GM18505 (cell line): ENCODE results near the gene PRDX6.
A peak's percentile ranks its signal among the peaks of the same experiment; 100 is the strongest.
"Not testable (repeated sequence)": the region's sequence is repeated elsewhere in the genome, so short reads cannot be mapped to it uniquely, and the experiment has no call there.

Source experiments
- ATAC-seq: cut with Tn5 transposase; IDR thresholded peaks from one replicate; pipeline ENCODE4 v1.9.1; 2021; ENCODE audit not compliant: unreplicated experiment
- POLR2A ChIP-seq: IDR thresholded peaks from 4 replicates; pipeline ENCODE4 v1.6.1; 2011; ENCODE audit warnings: borderline replicate concordance; ENCODE audit not compliant: insufficient read depth, insufficient read length; ENCODE audit errors: extremely low read depth

PRDX6 gene

DNA sequence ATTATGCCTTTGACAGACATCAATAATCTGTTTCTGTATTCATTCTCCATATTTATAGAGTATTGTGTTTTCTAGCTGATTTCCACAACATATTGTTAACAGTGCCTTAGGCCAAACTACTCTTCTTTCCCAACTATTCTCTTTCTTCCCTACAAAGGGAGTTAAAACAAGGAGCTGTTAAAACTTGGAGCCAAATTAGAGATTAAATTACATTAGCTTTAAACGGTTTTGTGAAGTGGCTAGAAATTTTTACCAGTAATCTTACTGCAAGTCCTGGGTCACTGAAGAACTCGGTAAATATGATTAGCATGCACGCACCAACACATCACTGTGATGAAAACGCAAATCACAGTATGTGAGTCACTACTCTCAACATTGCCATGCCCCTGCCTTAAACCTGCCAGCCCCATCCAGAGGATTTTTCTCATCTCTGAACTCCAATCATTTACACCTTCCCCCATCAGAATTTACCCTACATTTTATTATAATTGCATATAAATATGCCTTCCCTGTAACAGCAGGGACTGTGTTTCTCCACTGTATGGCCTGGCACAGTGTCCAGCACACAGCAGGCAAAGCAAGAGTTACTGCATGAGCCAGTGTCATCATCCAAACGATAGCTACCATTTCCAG lies 1.5 kb upstream of the PRDX6 start:
- no peak for TF ChIP-seq POLR2A
- ATAC-seq: no peak

DNA sequence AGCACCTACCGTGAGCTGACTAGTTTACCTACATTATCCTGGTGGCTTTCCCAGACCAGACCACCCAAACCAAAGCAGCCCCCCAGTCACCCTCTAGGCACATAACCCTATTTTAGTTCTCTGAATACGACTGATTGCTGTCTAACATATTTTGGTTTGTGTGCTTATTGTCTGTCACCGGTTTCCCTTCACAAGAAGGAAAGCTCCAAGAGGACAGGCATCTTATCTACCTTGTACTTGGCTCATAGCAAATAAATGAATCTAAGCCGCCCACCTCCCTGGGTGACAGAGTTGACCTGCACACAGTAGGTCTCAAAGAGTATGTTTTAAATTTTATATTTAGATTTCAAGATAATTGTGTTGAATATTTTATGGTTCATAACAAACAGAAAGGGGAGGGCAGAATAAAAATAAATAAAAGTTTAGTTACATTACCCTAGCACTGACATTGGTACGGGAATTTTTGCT lies 904 bp upstream of the PRDX6 start:
- no peak for TF ChIP-seq POLR2A
- no peak for ATAC-seq

DNA sequence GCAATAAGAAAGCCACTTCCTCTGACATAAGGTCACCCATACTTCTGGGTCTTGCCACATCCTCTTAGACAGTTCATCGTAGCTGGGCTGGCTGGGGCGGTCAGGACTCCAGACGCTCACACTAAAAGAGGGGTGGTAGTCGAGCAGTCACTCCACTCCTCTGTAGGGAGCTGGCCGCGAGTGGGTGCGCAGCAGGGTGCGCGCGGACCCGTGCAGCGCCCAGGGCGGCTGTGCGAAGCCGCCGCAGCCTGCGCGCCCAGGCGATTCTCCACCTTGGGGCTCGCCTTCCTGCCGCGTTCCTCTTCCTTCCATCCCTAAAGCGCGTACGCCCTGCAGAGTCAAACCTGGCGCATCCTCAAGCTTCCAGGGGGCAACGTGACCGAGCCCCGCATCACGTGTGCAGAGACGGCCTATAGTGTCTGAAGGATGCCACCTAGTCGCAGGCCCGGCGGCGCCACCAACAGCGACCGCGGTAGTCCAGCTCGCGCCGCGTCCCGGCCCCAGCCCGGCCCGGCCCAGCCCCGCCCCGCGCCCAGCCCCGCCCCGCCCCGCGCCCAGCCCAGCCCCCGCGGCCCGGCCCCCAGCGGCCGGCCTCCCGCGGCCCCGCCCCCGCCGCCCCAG lies 360 bp upstream of the PRDX6 start:
- TF ChIP-seq POLR2A: peak; percentile 71
- ATAC-seq: peak; percentile 96

DNA sequence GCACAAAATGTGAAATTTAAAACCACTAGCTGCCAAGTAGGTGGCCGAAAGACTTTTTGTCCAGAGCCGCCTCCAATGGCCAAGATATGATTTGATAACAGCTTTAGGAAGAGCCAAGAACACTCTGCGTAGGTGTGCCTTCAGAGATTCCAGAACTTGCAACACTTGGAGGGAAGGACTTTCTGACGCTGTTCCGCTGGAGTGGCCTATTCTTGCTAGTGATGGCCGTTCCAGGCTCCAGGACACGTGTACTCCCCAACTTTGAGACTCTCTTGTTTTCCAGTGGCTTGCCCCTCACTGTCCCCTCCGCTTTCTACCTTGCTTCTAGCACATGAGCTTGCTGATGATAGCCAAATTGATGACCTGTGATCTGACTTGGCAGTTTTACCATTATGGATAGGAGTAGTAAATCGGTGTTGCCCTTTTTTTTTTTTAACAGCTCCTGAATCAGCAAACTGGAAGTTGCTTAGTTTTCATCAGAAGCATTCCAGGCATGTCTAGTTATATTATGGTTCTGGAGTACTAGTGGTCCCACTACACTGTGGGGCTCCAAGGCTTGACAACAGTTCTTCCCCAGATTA lies 1.0 kb downstream of the PRDX6 start:
- ATAC-seq: no peak
- TF ChIP-seq POLR2A: no peak

DNA sequence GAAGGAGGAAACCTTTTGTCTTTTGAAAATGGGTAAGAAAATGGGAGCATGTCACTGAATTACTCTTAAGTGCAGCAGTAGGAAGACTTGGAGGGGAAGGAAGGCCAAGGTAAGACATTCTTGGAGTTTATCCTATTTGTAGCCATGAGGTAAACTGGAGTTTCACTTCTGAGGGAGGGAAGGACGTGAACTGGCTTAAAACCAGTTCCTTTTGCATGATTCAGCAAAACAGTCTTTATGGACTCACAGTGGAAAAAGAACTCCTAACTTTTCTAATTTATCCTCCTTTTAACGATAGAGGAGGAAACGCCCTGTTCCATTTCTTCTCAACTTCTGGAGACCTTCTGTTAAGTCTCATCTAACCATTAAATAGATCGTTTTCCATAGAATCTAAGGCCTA lies 2.5 kb downstream of the PRDX6 start:
- ATAC-seq: no peak

DNA sequence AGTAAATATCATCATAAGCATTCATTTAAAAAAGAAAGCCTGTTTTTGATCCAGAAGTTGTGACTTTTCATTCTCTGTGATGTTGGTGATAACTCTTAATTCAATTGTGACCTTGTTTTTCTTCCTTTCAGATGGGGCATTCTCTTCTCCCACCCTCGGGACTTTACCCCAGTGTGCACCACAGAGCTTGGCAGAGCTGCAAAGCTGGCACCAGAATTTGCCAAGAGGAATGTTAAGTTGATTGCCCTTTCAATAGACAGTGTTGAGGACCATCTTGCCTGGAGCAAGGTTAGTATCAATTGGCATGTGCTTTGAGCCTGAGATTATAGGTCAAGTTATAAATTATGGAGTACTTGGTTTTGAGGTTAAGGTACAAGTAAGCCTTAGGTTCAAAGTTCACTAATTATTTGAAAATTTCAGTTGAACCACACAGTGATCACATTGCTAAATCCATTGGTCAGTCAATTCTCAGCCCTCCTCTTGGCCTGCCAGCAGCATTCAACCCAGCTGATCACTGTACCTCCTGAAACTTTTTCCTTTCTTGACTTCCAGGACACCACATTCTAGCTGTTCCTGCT lies 4.1 kb downstream of the PRDX6 start:
- no peak for ATAC-seq
- no peak for TF ChIP-seq POLR2A

More for the DNA sequence above, 2.5 kb downstream of the PRDX6 start:
- no peak for TF ChIP-seq POLR2A

DNA sequence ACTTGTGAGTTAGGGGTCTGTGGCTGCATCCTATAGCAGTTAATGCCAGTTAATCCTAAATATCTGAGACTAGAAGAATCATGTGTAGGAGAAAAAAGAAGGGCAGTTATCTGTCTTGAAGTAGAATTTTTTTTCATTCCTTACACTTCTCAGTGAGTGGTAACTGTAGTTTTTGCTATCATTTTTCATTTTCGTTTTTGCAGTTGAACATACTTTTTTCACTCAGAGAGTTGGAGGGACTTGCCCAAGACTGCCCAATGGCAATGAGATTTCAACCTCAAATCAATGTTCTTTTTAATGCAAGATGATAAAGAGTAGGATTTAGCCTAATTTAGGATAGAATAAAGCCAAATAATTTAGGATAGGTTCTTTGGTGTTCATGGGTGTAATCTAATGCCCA lies 5.5 kb downstream of the PRDX6 start:
- no peak for TF ChIP-seq POLR2A

DNA sequence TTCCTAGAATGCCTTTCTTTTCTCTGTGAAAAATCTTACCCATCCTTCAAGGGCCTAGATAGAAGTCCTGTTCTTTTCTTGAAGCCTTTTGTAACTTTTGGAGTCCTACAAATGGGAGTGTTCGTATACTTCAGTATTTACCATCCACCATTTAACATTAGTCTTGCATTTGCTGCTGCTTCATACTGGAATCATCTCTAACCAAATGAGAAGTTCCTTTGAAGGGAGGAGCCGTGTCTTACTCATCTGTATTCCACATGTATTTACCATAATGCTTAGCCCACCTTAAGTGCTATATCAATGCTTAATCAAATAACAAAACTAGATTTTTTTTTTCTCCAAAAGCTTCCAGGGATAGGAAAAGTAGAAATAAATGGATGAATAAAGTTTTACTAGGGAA lies 7.1 kb downstream of the PRDX6 start:
- ATAC-seq: no peak
- TF ChIP-seq POLR2A: no peak

More for the DNA sequence above, 5.5 kb downstream of the PRDX6 start:
- ATAC-seq: no peak

DNA sequence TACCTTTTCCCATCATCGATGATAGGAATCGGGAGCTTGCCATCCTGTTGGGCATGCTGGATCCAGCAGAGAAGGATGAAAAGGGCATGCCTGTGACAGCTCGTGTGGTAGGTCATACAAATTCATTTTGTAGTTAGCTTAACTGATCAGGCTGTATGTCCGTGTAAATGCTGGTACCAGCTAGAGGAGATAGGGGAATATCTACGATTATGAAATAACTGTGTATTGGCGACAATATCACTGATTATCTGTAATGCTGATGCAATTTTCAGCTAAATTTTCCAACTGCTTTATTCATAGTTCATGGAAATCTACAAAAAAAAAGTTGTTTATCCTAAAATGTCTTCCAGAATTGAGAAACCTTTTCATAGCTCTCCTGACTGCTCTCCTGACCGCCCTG lies 8.3 kb downstream of the PRDX6 start:
- ATAC-seq: no peak
- no peak for TF ChIP-seq POLR2A

DNA sequence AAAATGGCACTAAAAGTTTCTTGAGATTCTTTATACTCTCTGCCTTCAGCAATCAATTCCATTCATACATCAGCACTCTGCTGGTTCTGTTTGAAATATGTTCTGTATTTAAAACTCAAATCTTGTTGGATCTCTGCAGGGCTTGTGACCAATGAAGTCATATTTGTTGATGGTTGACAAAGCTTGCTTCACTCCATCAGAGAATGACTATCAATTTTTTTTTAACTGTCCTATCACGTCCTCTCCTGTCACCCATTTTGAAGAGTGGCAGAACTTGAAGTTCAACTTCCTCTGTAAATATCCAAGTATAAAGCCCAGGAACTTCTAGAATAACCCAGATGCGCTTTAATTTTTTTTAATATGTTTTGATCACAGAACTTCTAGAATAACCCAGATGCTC lies 10.9 kb downstream of the PRDX6 start:
- ATAC-seq: no peak
- TF ChIP-seq POLR2A: no peak

DNA sequence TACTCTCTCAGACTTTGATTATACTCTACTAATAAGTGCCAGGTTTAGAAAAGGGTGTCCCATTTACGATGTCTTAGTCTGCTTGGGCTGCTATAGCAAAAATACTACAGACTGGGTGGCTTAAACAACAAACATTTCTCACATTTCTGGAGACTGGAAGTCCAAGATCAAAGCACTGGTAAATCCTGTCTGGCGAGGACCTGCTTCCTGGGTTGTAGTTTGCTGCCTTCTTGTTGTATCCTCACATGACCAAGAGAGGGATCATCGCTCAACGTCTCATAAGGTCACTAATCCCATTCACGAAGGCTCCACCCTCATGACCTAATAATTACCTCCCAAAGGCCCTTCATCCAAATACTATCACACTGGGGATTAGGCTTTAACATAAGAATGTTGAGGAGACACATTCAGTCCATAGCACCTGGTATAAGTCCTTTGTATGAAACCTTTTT lies 12.0 kb downstream of the PRDX6 start:
- no peak for TF ChIP-seq POLR2A
- ATAC-seq: no peak

DNA sequence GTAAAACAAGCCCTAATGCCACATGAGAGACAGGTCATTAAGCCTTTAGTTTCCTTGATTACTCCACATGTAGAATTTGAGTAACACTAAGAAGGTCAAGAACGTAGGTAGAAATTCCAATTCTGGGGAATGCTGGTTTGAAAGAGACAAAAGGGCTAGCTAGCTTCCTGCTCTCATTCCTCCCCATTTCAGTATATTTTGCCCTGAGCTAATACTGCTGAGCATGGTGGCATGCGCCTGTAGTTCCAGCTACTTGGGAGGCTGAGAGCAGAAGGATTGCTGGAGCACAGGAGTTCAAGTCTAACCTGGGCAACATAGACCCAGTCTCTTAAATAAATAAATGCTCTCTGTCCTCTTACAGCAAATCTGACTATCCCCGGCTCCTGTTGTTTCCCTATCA lies 12.8 kb downstream of the PRDX6 start:
- no peak for ATAC-seq
- no peak for TF ChIP-seq POLR2A

DNA sequence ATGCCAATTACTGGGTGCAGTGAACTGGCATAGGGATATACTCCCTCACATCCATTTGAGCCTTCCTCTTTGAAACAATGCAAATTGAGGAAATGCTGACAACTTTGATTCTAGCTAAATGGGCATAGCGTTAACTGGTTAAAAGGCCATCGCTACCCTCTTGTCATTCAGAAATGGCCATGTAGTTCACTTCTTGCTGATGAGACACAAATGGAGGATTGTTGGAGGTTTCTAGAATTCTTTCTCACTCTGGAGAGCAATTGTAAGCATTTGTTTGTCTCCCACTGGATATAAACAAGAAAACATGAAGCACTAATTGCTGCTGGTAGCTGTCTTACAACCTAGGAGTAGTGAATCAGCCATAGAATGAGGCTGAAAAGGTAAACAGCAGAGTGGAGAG lies 14.4 kb downstream of the PRDX6 start:
- ATAC-seq: no peak
- no peak for TF ChIP-seq POLR2A

DNA sequence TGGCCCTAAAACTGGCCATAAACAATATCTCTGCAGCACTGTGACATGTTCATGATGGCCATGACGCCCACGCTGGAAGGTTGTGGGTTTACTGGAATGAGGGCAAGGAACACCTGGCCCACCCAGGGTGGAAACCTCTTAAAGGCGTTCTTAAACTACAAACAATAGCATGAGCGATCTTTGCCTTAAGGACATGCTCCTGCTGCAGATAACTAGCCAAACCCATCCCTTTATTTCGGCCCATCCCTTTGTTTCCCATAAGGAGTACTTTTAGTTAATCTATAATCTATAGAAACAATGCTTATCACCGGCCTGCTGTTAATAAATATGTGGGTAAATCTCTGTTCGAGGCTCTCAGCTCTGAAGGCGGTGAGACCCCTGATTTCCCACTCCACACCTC lies 16.0 kb downstream of the PRDX6 start:
- not testable (repeated sequence) for ATAC-seq
